Upper lobe of left lung (tissue), 6 donors: Measurements from ENCODE around the gene SAFB. TPM values are rescaled to one million over a fixed set of nuclear protein-coding genes. Genes with fewer than 3 reads are reported as not detected.
A peak's percentile ranks its signal among the peaks of the same experiment; 100 is the strongest.

Source experiments
- ATAC-seq, 2 donors: fragments of 200-7000 bp; cut with Tn5 transposase; one replicate each; pipeline ENCODE4 v1.9.1; 2022; ENCODE audit warnings: mild to moderate bottlenecking in 2 of 2, moderate library complexity in 2 of 2; ENCODE audit not compliant: low FRiP score in 2 of 2
- DNase-seq, 2 donors: peaks; one replicate each; pipeline ENCODE4 v3.0.0-alpha.2; 2019 to 2020
- H3K27ac ChIP-seq, 4 donors: fragments of 200-600 bp; sonication (generic); one replicate each; pipeline ENCODE4 v1.5.1; 2016 to 2019
- H3K27me3 ChIP-seq, 4 donors: fragments of 200-600 bp; sonication (generic); one replicate each; pipeline ENCODE4 v1.5.1; 2017 to 2019
- H3K36me3 ChIP-seq, 4 donors: fragments of 200-600 bp; sonication (generic); one replicate each; pipeline ENCODE4 v1.5.1; 2016 to 2019
- H3K4me1 ChIP-seq, 4 donors: fragments of 200-600 bp; sonication (generic); one replicate each; pipeline ENCODE4 v1.5.1; 2018 to 2019
- H3K4me3 ChIP-seq, 4 donors: fragments of 200-600 bp; sonication (generic); one replicate each; pipeline ENCODE4 v1.5.1; 2017 to 2019; ENCODE audit warnings: mild to moderate bottlenecking in 2 of 4, moderate library complexity in 1 of 4
- H3K9me3 ChIP-seq, 4 donors: fragments of 200-600 bp; sonication (generic); one replicate each; pipeline ENCODE4 v1.5.1; 2018 to 2019
- EP300 ChIP-seq, 4 donors: sonication (generic); formaldehyde crosslinking; IDR thresholded peaks; one replicate each; pipeline ENCODE4 v1.5.1; 2017; ENCODE audit warnings: antibody characterized with exemption in 4 of 4, control low read depth in 2 of 4
- POLR2A ChIP-seq, 4 donors: fragments of 450-650 bp; IDR thresholded peaks; one replicate each; pipeline ENCODE4 v1.5.1; 2016 to 2017; ENCODE audit warnings: antibody characterized with exemption in 4 of 4, mild to moderate bottlenecking in 2 of 4
- POLR2AphosphoS5 ChIP-seq, 2 donors: sonication (generic); formaldehyde crosslinking; IDR thresholded peaks; one replicate each; pipeline ENCODE4 v1.5.1; 2017; ENCODE audit warnings: antibody characterized with exemption in 2 of 2
- WGBS, 2 donors: methylation state at CpG; one replicate each; pipeline ENCODE4 v1.1.5; 2017 to 2018; 5-methylcytosine and 5-hydroxymethylcytosine counted together
- total RNA-seq, 6 donors: library from RNA; depleted of rRNA in 4 of 6; stranded (reverse); fragments of >200 nt in 4 of 6; gene quantifications; one replicate each; pipeline versions ENCODE4 v1.1.0 to v1.2.1, GENCODE V29; 2016 to 2021
- TF ChIP-seq, protein P1 (sequence below), 6 experiments: fragments of 450-650 bp in 4 of 6; fragments of 200-600 bp in 2 of 6; sonication (generic) in 2 of 6; IDR thresholded peaks; one replicate each; pipeline ENCODE4 v1.5.1; 2016 to 2019; ENCODE audit warnings: antibody characterized with exemption in 6 of 6
- donor health status: DM: no; HTN: no; CAD: no; lungs with moderate emphysema.
- donor health status: DM: no; HTN: yes; CAD: no; lungs with severe emphysema.

SAFB gene
- total RNA-seq, 6 donors from 2014 or later = 66.4 to 524 (median 113) TPM

DNA sequence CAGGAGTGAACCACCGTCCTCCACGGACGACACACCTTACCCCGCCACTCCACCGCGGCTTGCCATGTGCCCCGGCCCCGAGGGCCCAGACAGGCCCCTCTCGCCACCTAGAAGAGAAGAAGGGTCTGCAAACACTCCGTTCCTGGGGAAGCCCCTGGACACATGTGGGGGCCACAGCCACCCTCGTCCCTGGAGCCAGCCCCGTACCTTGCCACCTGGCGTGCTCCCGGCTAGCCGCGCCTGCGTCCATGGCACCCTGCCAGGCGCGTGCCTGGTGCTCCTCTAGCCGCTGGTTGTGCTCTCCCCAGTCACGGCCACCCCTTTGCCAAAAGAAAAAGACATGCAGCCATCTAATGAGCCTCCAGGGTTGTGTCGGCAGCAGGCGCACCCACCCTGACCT is 35.2 kb upstream of the SAFB start:
- WGBS, 2 donors = 84 to 95% methylated on average over 22 to 23 of the region's 23 CpGs
- no peak for DNase-seq
- Histone ChIP-seq H3K36me3 (peaks cover 27 to 76% (median 71%) of the 10 kb centered on the region in 4 donors), H3K9me3 (no peaks in the 10 kb centered on the region), H3K27me3 (no peaks in the 10 kb centered on the region), H3K4me3 (no peak overlapping the region), H3K4me1 (peaks cover 0 to 5% (median 0%) of the 10 kb centered on the region in 4 donors), H3K27ac (no peak overlapping the region)
- TF ChIP-seq POLR2AphosphoS5 (IDR thresholded peaks at IDR 0.05) = no peak
- TF ChIP-seq, protein P1, sequence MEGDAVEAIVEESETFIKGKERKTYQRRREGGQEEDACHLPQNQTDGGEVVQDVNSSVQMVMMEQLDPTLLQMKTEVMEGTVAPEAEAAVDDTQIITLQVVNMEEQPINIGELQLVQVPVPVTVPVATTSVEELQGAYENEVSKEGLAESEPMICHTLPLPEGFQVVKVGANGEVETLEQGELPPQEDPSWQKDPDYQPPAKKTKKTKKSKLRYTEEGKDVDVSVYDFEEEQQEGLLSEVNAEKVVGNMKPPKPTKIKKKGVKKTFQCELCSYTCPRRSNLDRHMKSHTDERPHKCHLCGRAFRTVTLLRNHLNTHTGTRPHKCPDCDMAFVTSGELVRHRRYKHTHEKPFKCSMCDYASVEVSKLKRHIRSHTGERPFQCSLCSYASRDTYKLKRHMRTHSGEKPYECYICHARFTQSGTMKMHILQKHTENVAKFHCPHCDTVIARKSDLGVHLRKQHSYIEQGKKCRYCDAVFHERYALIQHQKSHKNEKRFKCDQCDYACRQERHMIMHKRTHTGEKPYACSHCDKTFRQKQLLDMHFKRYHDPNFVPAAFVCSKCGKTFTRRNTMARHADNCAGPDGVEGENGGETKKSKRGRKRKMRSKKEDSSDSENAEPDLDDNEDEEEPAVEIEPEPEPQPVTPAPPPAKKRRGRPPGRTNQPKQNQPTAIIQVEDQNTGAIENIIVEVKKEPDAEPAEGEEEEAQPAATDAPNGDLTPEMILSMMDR (IDR thresholded peaks at IDR 0.05) = no peak
- TF ChIP-seq POLR2A (IDR thresholded peaks at IDR 0.05) = no peak
- TF ChIP-seq EP300 (IDR thresholded peaks at IDR 0.05) = no peak
- ATAC-seq = no peak

DNA sequence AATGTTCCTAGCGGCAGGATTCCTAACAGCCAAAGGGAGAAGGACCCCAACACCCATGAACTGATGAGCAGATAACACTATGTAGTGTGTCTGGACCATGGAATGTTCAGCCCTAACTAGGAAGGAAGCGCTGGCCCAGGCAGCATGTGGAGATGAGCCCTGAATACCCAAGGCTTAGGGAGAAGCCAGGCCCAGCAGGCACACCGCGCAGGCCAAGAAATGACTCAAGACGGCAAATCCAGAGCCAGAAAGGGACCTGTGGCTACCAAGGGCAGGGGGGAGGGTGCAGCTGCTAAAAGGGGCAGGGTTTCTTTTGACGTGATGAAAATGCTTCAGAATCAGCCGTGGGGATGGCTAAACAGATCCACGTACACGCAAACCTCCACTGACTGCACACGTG is 34.4 kb upstream of the SAFB start:
- ATAC-seq (no peak), DNase-seq (no peak)
- H3K27ac ChIP-seq = no peak overlapping the region
- H3K27me3 ChIP-seq = no peaks in the 10 kb centered on the region
- peaks cover 34 to 81% (median 79%) of the 10 kb centered on the region in 4 donors for H3K36me3 ChIP-seq
- WGBS, 2 donors = 91 to 93% methylated on average over 10 of the region's 10 CpGs
- peaks cover 0 to 5% (median 0%) of the 10 kb centered on the region in 4 donors for H3K4me1 ChIP-seq
- no peaks in the 10 kb centered on the region for H3K9me3 ChIP-seq
- H3K4me3 ChIP-seq = no peak overlapping the region
- no peak for TF ChIP-seq POLR2A (IDR thresholded peaks at IDR 0.05)
- no peak for TF ChIP-seq EP300 (IDR thresholded peaks at IDR 0.05)
- no peak for TF ChIP-seq POLR2AphosphoS5 (IDR thresholded peaks at IDR 0.05)
- TF ChIP-seq, protein P1 (IDR thresholded peaks at IDR 0.05) = no peak

DNA sequence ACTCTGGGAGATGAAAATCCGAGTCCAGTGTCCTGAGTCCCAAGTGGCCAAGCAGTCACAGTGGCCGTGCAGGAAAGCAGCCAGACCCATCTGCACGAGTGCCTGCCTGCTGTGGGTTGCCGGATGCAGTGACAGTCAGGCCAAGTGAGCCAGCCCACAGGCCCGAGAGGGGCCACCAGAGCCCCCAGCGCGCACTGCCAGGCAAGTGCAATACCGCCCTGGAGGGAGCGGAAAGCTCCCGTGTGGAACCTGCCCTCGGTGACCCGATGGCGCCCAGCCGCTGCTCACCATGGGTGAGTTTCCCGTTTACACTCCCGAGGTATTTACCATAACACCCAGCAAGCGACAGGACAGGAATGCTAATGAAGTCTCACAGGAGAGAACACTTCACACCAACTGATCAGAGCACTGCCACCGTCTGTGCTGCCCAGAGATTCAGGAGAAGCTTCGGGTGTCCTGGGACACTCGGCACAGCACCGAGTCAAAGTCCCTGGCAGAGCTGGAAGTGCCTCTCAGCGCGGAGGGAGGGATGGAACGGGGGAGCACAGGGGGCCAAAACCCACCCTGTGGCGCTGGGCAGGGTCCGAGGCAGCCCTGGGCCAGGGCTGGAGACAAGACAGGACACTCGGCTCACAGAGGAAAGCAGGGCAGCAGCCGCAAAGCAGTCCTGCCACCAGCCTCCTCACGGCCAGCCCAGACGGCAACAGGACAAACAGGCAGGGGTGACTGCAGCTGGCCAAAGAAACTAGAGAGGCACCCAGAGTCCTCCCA is 33.8 kb upstream of the SAFB start:
- H3K27ac ChIP-seq = no peak overlapping the region
- peaks cover 0 to 5% (median 0%) of the 10 kb centered on the region in 4 donors for H3K4me1 ChIP-seq
- H3K4me3 ChIP-seq = no peak overlapping the region
- H3K27me3 ChIP-seq = no peaks in the 10 kb centered on the region
- peaks cover 41 to 87% (median 85%) of the 10 kb centered on the region in 4 donors for H3K36me3 ChIP-seq
- 69 to 86% methylated on average over 11 to 29 of the region's 30 CpGs for WGBS, 2 donors
- DNase-seq = peak in 1 of 2 donors; percentile 71
- H3K9me3 ChIP-seq = no peaks in the 10 kb centered on the region
- no peak for TF ChIP-seq POLR2AphosphoS5 (IDR thresholded peaks at IDR 0.05)
- TF ChIP-seq POLR2A (IDR thresholded peaks at IDR 0.05) = no peak
- TF ChIP-seq EP300 (IDR thresholded peaks at IDR 0.05) = no peak
- TF ChIP-seq, protein P1 (IDR thresholded peaks at IDR 0.05) = no peak
- no peak for ATAC-seq

DNA sequence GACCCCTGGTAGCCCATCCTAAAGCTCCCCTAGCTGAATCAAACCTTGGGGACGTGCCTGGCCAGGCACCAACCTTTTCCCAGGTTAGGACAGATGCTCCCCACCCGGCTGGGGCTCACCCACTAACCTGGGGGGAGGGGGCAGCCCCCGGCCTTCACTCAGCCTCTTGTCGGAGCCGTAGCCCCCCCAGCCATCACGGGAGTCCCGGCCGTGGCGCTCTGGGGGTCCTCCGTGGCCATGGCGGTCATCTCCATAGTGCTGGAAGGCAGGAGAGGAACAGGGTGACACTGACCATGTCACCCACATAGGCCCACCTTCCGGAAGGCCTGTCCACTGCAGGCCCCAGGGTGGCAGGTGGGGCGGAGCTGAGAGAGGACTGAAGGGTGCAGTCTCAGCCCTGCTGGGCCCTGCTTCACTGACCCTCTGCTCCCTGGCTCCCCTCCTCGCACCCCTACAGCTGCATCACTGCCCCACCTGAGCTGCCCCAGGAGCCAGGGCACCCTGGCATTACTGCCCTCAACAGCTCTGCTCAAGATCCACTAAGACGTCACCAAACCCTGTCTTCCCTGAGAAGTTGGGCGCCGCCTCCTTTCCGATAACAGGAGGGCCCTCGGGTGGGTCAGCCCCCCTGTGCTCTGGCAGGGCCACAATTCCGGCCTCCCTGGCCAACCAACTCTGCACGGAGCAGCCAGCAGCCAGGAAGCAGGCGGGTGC is 32.6 kb upstream of the SAFB start:
- H3K4me1 ChIP-seq = peaks cover 0 to 5% (median 0%) of the 10 kb centered on the region in 4 donors
- 93% methylated on average over 13 to 22 of the region's 22 CpGs for WGBS, 2 donors

DNA sequence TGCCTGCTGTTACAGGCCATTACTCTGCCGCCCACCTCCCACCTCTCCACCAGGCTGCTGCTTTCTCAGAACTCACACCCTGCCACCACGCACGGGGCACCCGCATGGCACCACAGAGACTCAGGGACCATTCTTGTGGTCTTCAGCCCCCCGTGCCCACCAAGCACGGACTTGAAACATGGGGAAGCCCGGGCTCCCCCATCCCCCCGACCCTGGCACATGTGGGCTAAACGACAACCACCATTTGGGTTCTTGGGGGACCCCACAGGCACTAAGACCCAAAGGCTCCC is 32.1 kb upstream of the SAFB start:
- 97 to 99% methylated on average over 9 of the region's 9 CpGs for WGBS, 2 donors
- H3K27me3 ChIP-seq = no peaks in the 10 kb centered on the region

More for the DNA sequence above, 32.6 kb upstream of the SAFB start:
- Histone ChIP-seq H3K27me3 (no peaks in the 10 kb centered on the region), H3K36me3 (peaks cover 51 to 97% (median 96%) of the 10 kb centered on the region in 4 donors), H3K27ac (no peak overlapping the region), H3K4me3 (no peak overlapping the region), H3K9me3 (no peaks in the 10 kb centered on the region)
- ATAC-seq (no peak), DNase-seq (no peak)
- TF ChIP-seq POLR2A (IDR thresholded peaks at IDR 0.05) = no peak

More for the DNA sequence above, 32.1 kb upstream of the SAFB start:
- Histone ChIP-seq H3K27ac (no peak overlapping the region), H3K9me3 (no peaks in the 10 kb centered on the region), H3K4me3 (no peak overlapping the region), H3K4me1 (peaks cover 0 to 4% (median 0%) of the 10 kb centered on the region in 4 donors), H3K36me3 (peaks cover 52 to 100% (median 97%) of the 10 kb centered on the region in 4 donors)
- DNase-seq (no peak), ATAC-seq (no peak)
- TF ChIP-seq POLR2A (IDR thresholded peaks at IDR 0.05) (no peak), POLR2AphosphoS5 (IDR thresholded peaks at IDR 0.05) (no peak)
- TF ChIP-seq, protein P1 (IDR thresholded peaks at IDR 0.05) = no peak
